Fibroblast of skin of abdomen (primary cell): ENCODE results near the gene KLHDC8B.

Experiments used
- DNase-seq: peaks from one replicate; pipeline ENCODE4 v3.0.0-alpha.2; 2013

KLHDC8B gene

DNA sequence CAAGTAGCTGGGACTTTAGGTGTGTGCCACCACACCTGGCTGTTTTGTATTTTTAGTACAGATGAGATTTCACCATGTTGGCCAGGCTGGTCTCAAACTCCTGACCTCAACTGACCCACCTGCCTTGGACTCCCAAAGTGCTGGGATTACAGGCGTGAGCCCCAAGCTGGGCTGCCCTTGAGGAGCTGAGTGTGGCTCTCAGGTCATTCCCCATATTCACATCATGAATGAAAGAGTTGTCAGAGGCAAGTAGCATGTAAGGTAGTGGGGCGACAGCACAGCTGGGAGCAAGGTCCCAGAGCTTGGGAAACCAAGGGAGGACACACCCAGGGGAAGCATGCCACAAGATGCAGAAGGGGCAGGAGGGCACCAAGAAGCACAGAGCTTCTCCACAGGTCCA lies 10.2 kb upstream of the KLHDC8B start:
- no peak for DNase-seq

GRCh38 chr3:49161808-49162530 lies 9.4 kb upstream of the KLHDC8B start:
- DNase-seq, result no peak

DNA sequence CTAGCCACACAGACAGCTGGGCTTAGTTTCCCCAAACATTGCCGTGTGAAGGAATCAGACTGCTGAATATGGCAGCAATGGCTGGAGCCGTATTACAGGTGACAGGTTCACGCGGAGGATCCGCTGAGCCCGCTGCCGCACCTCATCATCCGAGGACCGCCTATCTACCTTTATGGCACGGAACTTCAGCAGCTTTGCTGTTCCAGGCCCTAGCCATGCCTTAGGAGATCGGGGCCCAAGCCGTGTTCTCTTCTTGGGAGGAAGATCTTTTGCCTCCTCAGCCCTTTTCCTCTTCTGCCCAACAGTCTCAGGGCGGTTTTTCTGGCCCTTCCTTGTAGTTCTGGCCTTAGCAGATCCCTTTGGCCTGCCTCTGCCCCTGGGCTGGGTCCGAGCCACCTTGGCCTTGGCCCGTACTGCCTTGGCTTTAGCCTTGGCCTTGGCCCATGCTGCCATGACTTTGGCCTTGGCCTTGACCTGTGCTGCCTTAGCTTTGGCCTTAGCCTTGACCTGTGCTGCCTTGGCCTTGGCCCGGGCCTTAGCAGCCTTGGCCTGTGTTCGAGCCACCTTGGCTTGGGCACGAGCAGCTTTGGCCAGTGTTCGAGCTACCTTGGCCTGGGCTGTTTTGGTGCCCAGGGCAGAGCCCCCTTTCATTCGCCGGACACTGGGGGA lies 8.5 kb upstream of the KLHDC8B start:
- no peak for DNase-seq

DNA sequence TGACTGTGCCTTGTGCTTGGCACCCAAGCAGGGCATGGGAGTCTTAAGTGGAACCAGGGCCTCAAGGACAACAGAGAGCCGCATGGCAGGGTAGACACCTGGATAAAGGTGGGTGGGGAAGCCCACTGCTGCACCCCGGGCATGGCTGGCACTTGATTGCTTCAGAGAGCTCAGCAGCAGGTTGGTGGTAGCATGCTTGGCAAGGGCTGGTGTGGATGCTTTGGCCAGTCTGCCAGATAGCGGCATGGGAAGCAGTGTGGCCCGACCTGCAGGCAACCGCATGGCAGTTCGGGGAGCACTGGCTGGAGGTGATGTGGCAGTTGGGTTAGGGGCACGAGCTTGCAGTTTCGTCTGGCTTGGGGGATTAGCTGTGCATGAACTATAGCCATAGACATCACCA lies 7.8 kb upstream of the KLHDC8B start:
- DNase-seq, result no peak

DNA sequence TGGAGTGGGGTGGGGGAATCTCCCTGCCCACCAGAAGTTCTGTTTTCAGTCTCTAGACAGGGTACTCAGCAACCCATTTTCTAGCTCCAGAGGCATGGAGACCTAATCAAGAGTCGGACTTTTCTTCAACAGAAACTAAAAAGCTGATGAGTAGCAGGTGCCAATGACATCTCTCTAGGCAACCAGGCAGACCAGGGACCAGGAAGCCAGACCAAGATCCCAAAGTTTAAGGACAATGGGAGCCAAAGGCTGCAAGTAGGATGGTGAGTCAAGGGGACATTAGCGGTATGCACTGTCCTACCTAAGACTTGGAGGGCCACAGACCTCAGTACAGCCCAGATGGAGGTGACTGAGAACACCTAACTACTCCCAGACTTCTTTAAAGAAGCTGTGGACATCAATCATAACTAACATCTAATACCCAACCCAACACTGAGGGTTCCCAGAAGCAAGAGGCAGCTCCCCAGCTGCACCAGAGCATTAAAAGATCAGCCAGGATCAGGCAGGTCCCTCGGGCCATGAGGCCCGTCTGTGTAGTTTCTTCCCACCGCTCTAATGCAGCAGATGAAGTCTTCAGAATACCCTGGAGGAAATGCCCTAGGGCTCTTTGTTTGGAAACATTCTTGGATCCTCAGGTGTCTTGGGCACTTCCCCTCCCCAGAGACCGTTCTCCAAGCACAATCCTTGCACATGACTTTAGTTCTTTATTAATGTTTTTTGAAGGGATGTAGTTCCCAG lies 6.2 kb upstream of the KLHDC8B start:
- no peak for DNase-seq

DNA sequence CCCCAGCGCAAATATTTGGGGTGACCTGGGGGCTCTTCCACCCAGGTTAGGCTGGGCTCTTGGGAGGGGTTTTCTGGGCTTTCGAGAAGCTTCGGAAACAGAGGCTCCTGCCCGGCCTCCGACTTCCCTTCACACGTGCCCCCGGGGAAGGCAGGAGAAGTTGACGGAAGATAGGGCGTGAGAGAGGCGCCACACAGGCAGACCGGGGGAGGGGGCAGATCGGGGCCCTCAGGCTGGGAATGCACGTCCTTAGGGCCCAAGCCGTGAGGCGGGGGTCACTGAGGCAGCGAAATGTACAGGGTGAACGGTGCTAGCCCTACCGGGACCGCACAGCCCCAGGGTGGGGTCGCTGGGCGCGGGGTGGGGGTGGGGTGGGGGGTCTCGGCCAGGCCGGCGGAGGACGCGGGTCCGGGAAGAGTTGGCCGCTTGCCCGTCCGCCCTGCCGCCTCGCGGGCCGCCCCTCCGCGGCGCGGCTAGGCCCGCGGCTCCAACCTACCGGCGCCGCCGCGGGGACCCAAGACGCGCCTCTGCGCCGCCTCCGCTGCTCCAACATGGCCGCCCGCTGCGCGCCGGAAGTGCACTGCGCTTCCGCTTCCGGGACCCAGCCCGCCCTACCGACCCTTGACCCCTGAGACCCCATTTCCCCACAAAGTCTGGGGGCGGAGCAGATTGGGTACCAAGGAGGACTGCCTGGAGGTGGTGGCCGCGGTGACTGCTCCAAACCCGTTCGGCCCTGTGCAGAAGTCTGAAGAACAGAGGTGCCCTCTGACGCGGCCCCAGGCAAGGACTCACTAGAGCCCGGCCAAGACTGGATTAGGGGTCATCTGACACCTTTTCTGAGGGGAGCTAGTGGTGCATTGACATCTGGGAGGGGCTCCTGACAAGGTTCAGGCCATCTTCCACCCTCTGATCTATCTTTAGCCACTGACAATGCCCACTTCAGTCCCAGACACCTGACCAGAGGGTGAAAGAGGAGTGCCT lies 5.3 kb upstream of the KLHDC8B start, which contains the start of gene CCDC71:
CCDC71 (minus strand) TSS at position 561 of the 981 bp plus-strand sequence. CDS start 2,123 bp downstream, outside the sequence.
- DNase-seq, result peak; percentile 74

GRCh38 chr3:49166752-49167556 lies 4.4 kb upstream of the KLHDC8B start:
- no peak for DNase-seq

DNA sequence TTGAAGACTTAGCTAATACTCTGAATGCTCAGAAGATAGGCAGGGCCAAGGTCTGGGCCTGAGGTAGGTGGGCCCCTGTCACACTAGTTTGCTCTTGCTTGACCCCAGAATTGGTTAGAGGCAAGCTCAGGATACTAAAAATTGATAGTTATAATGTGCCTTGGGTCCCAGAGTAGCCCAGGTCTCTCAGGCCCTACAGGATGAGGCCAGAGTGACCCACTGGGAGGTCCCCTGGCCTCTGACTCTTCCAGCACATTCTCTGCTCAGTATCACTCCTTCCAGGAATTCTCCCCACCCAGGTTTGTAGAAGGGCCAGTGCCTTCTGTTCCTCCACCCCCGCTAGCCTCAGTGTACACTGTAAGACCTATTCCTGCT lies 667 bp upstream of the KLHDC8B start:
- DNase-seq, result no peak

DNA sequence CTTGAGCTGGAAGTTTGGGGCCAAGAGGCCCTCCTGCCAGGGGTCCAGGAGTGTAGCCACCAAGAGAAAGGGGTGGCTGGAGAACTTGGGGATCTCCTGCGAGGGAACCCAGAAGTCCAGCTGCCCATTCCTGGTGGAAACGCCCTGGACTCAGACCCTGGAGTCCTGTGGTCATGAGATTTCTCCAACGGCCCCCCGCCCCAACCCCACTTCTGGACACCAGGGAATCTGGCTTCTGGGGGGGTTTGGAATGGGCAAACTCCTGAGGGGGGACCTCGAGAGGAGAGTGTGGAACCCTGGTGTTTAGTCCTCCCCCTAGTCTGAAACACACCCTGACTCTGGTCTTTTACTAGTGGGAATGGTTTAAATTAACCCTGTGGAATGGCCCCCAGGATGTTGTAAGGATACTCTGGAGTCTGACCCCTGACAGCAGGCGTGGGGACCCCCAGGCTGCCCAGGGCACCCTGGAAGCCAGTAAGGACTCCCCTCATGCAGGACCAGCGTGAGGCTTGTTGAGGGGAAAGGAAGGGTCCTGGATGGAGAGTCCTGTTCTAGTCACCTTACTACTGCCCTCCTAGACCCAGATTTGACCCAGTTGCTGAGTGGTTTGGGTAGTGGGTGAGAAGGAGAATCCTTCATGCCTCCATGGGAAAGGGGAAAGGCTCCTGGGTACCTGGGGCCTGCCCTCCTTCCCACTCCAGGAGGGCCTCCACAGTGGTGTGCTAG lies 540 bp downstream of the KLHDC8B start:
- DNase-seq, result no peak

- DNase-seq, result no peak
Observed at GRCh38 chr3:49172551-49173041, 1.2 kb downstream of the KLHDC8B start.

DNA sequence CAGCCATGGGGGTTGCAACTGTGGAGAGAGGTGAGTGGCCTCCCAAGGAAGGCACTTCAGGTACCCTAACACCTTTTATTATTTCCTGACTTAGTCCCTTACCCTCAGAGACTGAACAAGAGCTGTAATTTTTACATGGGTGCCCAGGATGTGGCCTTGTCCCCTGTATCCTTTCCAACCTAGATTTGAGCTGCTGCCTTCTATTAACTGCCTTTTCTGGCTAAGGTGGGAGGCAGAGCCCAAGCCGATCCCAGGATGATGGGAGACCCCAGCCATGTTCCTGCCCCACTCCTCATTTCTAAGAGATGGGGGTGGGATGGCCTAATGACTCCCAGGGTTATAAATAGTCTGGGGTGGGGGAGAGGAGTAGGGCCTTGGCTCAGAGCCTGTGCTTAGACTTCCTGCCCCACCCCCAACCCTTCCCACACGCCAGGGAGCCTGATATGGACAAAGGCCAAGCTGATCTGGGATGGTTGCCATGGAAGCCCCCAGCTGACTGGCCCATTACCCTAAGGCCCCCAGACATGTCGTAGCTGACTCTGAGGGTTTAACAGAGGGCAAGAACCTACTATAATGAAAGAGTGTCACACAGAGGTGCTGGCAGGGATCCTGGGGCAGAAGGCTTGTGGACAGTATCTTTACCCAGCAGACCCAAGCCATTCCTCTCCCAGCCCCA lies 1.9 kb downstream of the KLHDC8B start:
- DNase-seq, result peak; percentile 33

- no peak for DNase-seq
Observed at GRCh38 chr3:49173792-49174170, 2.4 kb downstream of the KLHDC8B start.

DNA sequence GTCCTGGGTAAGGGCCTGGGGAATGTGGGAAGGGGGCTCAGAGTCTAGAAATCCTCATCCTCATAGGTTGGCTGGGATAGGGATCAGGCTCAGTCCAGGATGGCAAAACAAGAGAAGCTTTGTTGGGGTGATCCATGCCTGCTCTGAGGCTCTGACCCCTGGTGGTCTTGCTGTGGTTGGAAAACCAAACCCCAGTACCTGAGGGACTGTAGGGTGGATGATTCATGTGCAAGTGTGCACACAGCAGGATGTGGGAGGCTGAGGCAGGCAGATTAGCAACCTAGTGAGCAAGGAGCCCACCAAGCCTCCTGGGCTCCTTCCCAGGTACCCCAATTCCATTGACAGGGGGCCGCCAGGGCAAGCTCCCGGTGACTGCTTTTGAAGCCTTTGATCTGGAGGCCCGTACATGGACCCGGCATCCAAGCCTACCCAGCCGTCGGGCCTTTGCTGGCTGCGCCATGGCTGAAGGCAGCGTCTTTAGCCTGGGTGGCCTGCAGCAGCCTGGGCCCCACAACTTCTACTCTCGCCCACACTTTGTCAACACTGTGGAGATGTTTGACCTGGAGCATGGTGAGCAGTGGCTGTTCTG lies 3.1 kb downstream of the KLHDC8B start:
- no peak for DNase-seq

GRCh38 chr3:49175530-49175929 lies 4.1 kb downstream of the KLHDC8B start:
- no peak for DNase-seq

DNA sequence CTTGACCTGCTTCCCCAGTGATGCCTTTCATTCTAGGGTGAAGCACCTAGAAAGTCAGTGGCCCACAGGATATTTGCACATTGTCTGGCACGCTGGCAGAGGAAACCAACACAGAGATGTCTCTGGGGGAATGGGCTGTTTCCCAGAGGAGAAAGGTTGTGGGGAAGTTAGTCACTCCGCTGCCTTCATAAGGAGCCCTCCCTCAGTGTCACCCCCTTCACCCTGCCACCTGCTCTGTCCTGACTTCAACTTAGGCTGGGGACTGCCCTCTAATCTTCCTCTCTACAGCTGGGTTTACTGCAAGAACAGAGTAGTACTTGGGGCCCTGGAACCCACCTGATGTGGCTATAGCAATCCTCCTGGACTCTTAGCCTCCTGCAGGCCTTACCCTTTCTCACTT lies 5.7 kb downstream of the KLHDC8B start:
- no peak for DNase-seq

DNA sequence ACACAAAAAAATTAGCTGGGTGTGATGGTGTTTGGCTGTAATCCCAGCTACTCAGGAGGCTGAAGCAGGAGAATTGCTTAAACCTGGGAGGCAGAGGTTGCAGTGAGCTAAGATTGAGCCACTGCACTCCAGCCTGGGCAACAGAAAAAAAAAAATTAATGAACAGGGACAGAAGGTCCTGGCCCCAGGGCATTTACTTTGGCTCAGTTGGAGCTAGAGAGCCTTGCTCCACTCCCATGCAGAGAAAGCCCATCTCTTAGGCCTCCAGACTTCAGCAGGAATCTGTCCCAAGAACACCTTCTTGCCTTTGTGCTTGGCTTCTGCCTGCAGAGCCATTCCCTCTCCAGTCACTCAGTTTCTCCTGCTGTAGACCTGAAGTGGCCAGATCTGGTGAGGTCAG lies 8.7 kb downstream of the KLHDC8B start:
- no peak for DNase-seq

DNA sequence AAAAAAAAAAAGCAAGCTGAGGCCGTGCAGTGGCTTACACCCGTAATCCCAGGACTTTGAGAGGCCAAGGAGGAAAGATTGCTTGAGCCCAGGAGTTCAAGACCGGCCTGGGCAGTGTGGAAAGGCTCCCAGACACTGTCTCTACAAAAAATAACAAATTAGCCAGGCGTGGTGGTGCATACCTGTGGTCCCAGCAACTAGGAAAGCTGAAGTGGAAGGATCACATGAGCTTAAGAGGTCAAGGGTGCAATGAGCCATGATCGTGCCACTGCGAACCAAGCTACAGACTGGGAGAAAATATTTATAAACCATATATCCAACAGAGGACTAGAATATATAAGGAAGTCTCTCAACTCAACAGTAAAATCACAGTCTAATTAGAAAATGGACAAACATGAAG lies 10.0 kb downstream of the KLHDC8B start:
- no peak for DNase-seq

GRCh38 chr3:49182682-49183081 lies 11.3 kb downstream of the KLHDC8B start:
- DNase-seq, result no peak

DNA sequence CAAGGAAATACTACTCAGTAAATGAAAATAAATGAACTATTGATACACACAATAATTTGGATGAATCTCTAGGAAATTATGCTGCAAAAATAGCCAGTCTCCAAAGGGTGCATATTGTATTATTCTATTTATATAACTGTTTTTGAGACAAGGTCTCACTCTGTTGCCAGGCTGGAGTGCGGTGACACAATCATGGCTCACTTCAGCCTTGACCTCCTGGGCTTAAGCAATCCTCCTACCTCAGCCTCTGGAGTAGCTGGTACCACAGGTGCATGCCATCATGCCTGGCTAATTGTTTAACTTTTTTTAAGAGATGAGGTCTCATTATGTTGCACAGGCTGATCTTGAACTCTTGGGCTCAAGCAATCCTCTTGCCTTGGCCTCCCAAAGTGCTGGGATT lies 12.5 kb downstream of the KLHDC8B start:
- no peak for DNase-seq

DNA sequence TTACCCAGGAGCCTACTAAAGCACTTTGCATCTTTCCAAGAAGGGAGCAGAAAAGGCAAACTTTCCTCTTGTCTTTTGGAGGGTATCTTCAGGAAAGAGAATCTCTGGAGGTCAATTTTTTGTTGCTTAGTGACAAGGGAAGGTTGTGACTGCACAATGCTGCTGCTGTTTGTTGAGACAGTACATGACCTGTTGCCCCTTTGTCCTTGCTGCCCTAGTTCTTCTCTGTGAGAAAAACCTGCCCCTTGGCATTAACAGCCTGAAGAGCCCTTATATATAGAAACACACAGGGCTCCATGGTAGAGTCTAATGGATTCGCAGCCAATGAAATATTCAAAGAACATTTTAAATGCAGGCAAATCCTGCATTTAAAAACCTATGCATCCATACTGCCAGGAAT lies 20.3 kb downstream of the KLHDC8B start:
- no peak for DNase-seq
